ENCODE results near the gene WDR18. TPM values are rescaled to one million over a fixed set of nuclear protein-coding genes. Genes with fewer than 3 reads are reported as not detected.

The WDR18 gene
- polyA plus RNA-seq, 1 donor (not counting 4 experiments of a cell fraction or from before 2014, with no cell fraction given) = 26.3 TPM

DNA sequence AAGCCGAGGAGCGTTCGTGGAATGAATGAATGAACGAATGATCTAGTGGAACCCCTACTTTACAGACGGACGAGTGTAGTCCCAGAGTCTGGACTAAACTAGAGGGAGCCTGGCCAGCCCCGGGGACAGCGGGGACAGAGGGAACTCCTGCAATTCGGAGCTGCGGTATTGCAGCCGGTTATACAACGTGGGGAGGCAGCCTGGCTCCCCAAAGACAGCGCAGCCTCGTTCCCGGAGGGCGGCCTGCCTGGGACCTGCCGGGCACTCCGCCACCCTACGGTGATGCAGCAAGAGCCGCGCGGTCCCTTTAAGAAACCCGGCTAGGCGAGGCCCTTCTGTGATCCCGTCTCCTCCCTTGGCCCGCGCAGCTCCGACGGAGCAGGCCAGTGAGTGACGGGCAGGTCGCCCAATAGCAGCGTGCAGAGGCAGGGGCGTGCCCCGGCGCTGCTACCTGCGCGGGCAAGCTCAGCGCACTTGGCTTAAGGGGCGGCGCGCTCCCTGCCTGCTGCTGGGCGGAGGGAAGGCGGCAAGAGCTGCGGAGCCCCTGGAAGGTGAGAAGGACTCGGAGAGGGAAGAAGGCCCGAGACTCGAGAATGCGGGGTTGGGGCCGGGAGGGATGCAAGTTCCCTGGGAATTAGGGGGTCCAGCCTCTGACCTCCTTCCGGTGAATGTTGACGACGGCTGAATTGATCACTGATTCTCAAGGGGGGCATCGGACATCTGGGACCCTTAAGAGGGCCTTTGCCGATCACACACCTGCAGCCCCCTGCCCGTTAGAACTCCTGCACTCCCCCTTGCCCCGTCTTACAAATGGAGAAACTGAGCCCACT is 55.7 kb downstream of the WDR18 start, which contains the start of gene ABCA7:
TSS of gene ABCA7 (plus strand) at position 462 of the 830 bp plus-strand sequence. CDS start 1,255 bp downstream, outside the sequence.
- H3K4me1 ChIP-seq (ENCODE audit: control insufficient read depth, extremely low read depth, insufficient read depth, low read length) = peaks cover 29% of the 10 kb centered on the region
- H2AFZ ChIP-seq (ENCODE audit: control insufficient read depth, low read length) = no peak within 1 kb of the TSS
- no peaks in the 10 kb centered on the region for H3K27me3 ChIP-seq (ENCODE audit: control insufficient read depth, extremely low read depth, insufficient read depth, low read length)
- no peaks in the 10 kb centered on the region for H3K9me3 ChIP-seq (ENCODE audit: control insufficient read depth, low read depth, low read length)
- peaks cover 9% of the 10 kb centered on the region for H3K79me2 ChIP-seq (ENCODE audit: control insufficient read depth, insufficient read depth, low read length)
- peak within 1 kb of the TSS; percentile 74 for H3K9ac ChIP-seq (ENCODE audit: control insufficient read depth, extremely low read depth, insufficient read depth, low read length)
- peaks cover 9% of the 10 kb centered on the region for H4K20me1 ChIP-seq (ENCODE audit: control insufficient read depth, extremely low read depth, insufficient read depth, low read length)
- TF ChIP-seq EZH2 (IDR thresholded peaks at IDR 0.05; ENCODE audit: low read length) = no peak
- TF ChIP-seq, protein P1, sequence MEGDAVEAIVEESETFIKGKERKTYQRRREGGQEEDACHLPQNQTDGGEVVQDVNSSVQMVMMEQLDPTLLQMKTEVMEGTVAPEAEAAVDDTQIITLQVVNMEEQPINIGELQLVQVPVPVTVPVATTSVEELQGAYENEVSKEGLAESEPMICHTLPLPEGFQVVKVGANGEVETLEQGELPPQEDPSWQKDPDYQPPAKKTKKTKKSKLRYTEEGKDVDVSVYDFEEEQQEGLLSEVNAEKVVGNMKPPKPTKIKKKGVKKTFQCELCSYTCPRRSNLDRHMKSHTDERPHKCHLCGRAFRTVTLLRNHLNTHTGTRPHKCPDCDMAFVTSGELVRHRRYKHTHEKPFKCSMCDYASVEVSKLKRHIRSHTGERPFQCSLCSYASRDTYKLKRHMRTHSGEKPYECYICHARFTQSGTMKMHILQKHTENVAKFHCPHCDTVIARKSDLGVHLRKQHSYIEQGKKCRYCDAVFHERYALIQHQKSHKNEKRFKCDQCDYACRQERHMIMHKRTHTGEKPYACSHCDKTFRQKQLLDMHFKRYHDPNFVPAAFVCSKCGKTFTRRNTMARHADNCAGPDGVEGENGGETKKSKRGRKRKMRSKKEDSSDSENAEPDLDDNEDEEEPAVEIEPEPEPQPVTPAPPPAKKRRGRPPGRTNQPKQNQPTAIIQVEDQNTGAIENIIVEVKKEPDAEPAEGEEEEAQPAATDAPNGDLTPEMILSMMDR (optimal IDR thresholded peaks at IDR 0.05 in 1 of 3, IDR thresholded peaks at IDR 0.05 in 1 of 3, conservative IDR thresholded peaks at IDR 0.05 in 1 of 3; ENCODE audit: extremely low read depth in 1 of 3, insufficient read depth in 2 of 3, low read length in 3 of 3) = peak in 1 of 3 experiments; percentile 3
- DNase-seq (ENCODE audit: low read depth, low spot score) = peak; percentile 94
- peaks cover 24 to 26% of the 10 kb centered on the region in 2 experiments for H3K36me3 ChIP-seq (ENCODE audit: control insufficient read depth in 2 of 2, extremely low read depth in 1 of 2, insufficient read depth in 2 of 2, low read length in 2 of 2)
- H3K4me3 ChIP-seq (ENCODE audit: control insufficient read depth in 2 of 3, extremely low read depth in 1 of 3, insufficient read depth in 2 of 3, low read depth in 1 of 3, low read length in 3 of 3) = peak within 1 kb of the TSS; percentile 75 to 92 (median 80)
- dilution Hi-C loops (cut with MboI; ENCODE audit: extremely low pct_ligation_motif_present, low sequenced_read_pairs) = no loop called here
- H3K9me1 ChIP-seq (ENCODE audit: control insufficient read depth, extremely low read depth, insufficient read depth, low read length) = no peaks in the 10 kb centered on the region
- H3K27ac ChIP-seq (ENCODE audit: control insufficient read depth, insufficient read depth, low read length) = peak within 1 kb of the TSS; percentile 62
- FAIRE-seq = peak; percentile 23
- peak within 1 kb of the TSS; percentile 96 for H3K4me2 ChIP-seq (ENCODE audit: control insufficient read depth, extremely low read depth, insufficient read depth, low read depth, low read length)

DNA sequence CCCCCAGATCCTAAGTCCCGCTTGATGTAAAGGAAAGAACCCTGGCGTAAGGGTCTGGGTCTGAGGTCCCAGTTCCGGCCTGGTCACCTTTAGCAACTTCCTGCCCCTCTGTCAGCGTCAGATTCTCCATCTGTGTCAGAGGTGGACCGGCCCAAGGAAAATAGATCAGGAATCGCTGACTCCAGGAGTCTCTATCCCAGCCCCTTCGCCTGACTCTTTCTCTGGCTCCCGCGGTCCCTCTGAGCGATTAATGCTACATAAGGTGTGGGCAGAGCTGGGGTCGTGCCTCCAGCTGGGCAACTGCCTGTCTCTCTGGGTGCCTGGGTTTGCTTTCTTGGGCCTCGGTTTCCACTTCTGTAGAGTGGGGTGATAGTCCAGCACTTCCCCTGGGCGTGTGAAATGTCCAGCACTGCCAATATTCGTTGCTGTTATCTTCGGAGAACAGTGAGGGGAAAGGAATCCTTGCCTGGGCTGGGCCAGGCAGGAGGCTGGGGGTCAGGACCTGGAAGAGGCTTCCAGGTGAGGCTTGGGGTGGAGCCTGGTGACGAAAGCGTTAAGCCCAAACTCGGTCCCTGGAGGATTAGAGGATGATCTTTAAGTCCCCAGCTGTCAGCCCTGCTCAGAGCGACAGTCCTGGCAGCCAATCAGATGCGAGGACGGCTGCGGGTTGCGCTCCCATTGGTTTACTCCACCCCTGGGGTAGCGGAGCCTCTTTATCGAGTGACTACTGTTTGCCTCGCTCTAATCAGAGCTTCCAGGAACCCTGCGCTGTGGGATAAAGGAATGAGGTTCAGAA is 56.5 kb downstream of the WDR18 start:
- peaks cover 29% of the 10 kb centered on the region for H3K4me1 ChIP-seq (ENCODE audit: control insufficient read depth, extremely low read depth, insufficient read depth, low read length)
- H3K4me3 ChIP-seq (ENCODE audit: control insufficient read depth in 2 of 3, extremely low read depth in 1 of 3, insufficient read depth in 2 of 3, low read depth in 1 of 3, low read length in 3 of 3) = peak overlapping the region; percentile 75 to 92 (median 80)
- peak; percentile 95 for FAIRE-seq
- H3K36me3 ChIP-seq (ENCODE audit: control insufficient read depth in 2 of 2, extremely low read depth in 1 of 2, insufficient read depth in 2 of 2, low read length in 2 of 2) = peaks cover 20 to 25% of the 10 kb centered on the region in 2 experiments
- H3K9me3 ChIP-seq (ENCODE audit: control insufficient read depth, low read depth, low read length) = no peaks in the 10 kb centered on the region
- peaks cover 9% of the 10 kb centered on the region for H4K20me1 ChIP-seq (ENCODE audit: control insufficient read depth, extremely low read depth, insufficient read depth, low read length)
- dilution Hi-C loops (cut with MboI; ENCODE audit: extremely low pct_ligation_motif_present, low sequenced_read_pairs) = no loop called here
- H3K9ac ChIP-seq (ENCODE audit: control insufficient read depth, extremely low read depth, insufficient read depth, low read length) = peak overlapping the region; percentile 74
- no peaks in the 10 kb centered on the region for H3K27me3 ChIP-seq (ENCODE audit: control insufficient read depth, extremely low read depth, insufficient read depth, low read length)
- H2AFZ ChIP-seq (ENCODE audit: control insufficient read depth, low read length) = no peak overlapping the region
- H3K9me1 ChIP-seq (ENCODE audit: control insufficient read depth, extremely low read depth, insufficient read depth, low read length) = no peaks in the 10 kb centered on the region
- peak overlapping the region; percentile 62 for H3K27ac ChIP-seq (ENCODE audit: control insufficient read depth, insufficient read depth, low read length)
- H3K79me2 ChIP-seq (ENCODE audit: control insufficient read depth, insufficient read depth, low read length) = peaks cover 6% of the 10 kb centered on the region
- H3K4me2 ChIP-seq (ENCODE audit: control insufficient read depth, extremely low read depth, insufficient read depth, low read depth, low read length) = peak overlapping the region; percentile 96
- DNase-seq (ENCODE audit: low read depth, low spot score) = peak; percentile 92
- TF ChIP-seq, protein P1 (optimal IDR thresholded peaks at IDR 0.05 in 1 of 3, IDR thresholded peaks at IDR 0.05 in 1 of 3, conservative IDR thresholded peaks at IDR 0.05 in 1 of 3; ENCODE audit: extremely low read depth in 1 of 3, insufficient read depth in 2 of 3, low read length in 3 of 3) = no peak
- no peak for TF ChIP-seq EZH2 (IDR thresholded peaks at IDR 0.05; ENCODE audit: low read length)

All from keratinocyte (primary cell).